Lung (tissue), 12 donors: ENCODE results near the gene NIPSNAP3A. TPM values are rescaled to one million over a fixed set of nuclear protein-coding genes. Genes with fewer than 3 reads are reported as not detected.

Experiments used
- ATAC-seq: fragments of 200-7000 bp; cut with Tn5 transposase; one replicate; pipeline ENCODE4 v1.9.1; 2020; ENCODE audit warnings: moderate number of reproducible peaks; ENCODE audit not compliant: insufficient read depth, low FRiP score
- DNase-seq, 3 donors: peaks; one replicate each; pipeline ENCODE4 v3.0.0-alpha.2; 2013 to 2017
- H3K27ac ChIP-seq, 2 donors: one replicate each; pipeline ENCODE4 v1.5.1; 2013; ENCODE audit warnings: mild to moderate bottlenecking in 2 of 2, moderate library complexity in 2 of 2, control low read depth in 1 of 2, inconsistent platforms in 1 of 2, low read depth in 1 of 2, low read length in 1 of 2
- H3K27me3 ChIP-seq, 3 donors: one replicate each; pipeline ENCODE4 v1.5.1; 2013; ENCODE audit warnings: low read length in 2 of 3; ENCODE audit not compliant: control insufficient read depth in 3 of 3, insufficient read depth in 3 of 3
- H3K36me3 ChIP-seq, 4 donors: one replicate each; pipeline ENCODE4 v1.5.1; 2013; ENCODE audit warnings: low read length in 4 of 4, mild to moderate bottlenecking in 1 of 4, moderate library complexity in 1 of 4; ENCODE audit not compliant: control insufficient read depth in 4 of 4, insufficient read depth in 4 of 4
- H3K4me1 ChIP-seq, 5 donors: one replicate each; pipeline ENCODE4 v1.5.1; 2013; ENCODE audit warnings: low read length in 5 of 5, mild to moderate bottlenecking in 2 of 5, moderate library complexity in 1 of 5; ENCODE audit not compliant: control insufficient read depth in 5 of 5, insufficient read depth in 5 of 5
- H3K4me3 ChIP-seq: one replicate; pipeline ENCODE4 v1.5.1; 2013; ENCODE audit warnings: mild to moderate bottlenecking, control low read depth, moderate library complexity
- H3K9ac ChIP-seq, 2 donors: one replicate each; pipeline ENCODE4 v1.5.1; 2013; ENCODE audit warnings: low read length in 2 of 2, control low read depth in 1 of 2; ENCODE audit not compliant: insufficient read depth in 1 of 2
- H3K9me3 ChIP-seq, 4 donors: one replicate each; pipeline ENCODE4 v1.5.1; 2013; ENCODE audit warnings: low read length in 3 of 4, mild to moderate bottlenecking in 1 of 4, moderate library complexity in 1 of 4; ENCODE audit not compliant: control insufficient read depth in 4 of 4, insufficient read depth in 3 of 4
- CTCF ChIP-seq: IDR thresholded peaks from 2 replicates; pipeline ENCODE4 v1.5.1; 2012; ENCODE audit warnings: mild to moderate bottlenecking; ENCODE audit errors: control extremely low read depth, extremely low read depth
- WGBS, 2 donors: extraction: QIAGEN DNeasy Blood & Tissue Kit; methylation state at CpG; one replicate each; pipeline ENCODE4 v1.1.7; 2013; 5-methylcytosine and 5-hydroxymethylcytosine counted together
- polyA plus RNA-seq, 2 donors: library from polyadenylated mRNA; stranded (reverse); fragments of 200-250 nt; gene quantifications; one replicate each; pipeline ENCODE4 v1.2.1, GENCODE V29; 2013
- total RNA-seq, 2 donors: library from RNA; depleted of rRNA in 1 of 2; stranded (reverse); fragments of >200 nt in 1 of 2; gene quantifications; one replicate each; pipeline ENCODE4 v1.2.1, GENCODE V29; 2014 to 2021
- donor health status: control.
- donor health status: control.
- donor health status: Bipolar disorder and iron deficiency.
- donor health status: healthy.
- donor health status: DM: yes; HTN: yes; CAD: no.

Gene NIPSNAP3A
- total and polyA plus RNA-seq, 4 donors = 18.9 to 49.5 (median 21.8) TPM

- WGBS, 2 donors = 77 to 84% methylated on average over 3 of the region's 3 CpGs
- DNase-seq = no peak
Measured at GRCh38 chr9:104750185-104750767, 2.8 kb downstream of the NIPSNAP3A start.

GRCh38 chr9:104758974-104759373 is 11.5 kb downstream of the NIPSNAP3A start:
- peaks cover 0 to 3% (median 0%) of the 10 kb centered on the region in 5 donors for H3K4me1 ChIP-seq
- no peak overlapping the region for H3K4me3 ChIP-seq
- no peaks in the 10 kb centered on the region for H3K9me3 ChIP-seq
- no peak for DNase-seq
- ATAC-seq = no peak
- peak overlapping the region in 1 of 2 donors; percentile 33 for H3K27ac ChIP-seq
- H3K9ac ChIP-seq = no peak overlapping the region
- peaks cover 0 to 10% (median 5%) of the 10 kb centered on the region in 4 donors for H3K36me3 ChIP-seq
- TF ChIP-seq CTCF = no peak
- no peaks in the 10 kb centered on the region for H3K27me3 ChIP-seq
- WGBS, 2 donors = 71 to 79% methylated on average over 3 of the region's 3 CpGs

More at GRCh38 chr9:104750185-104750767, 2.8 kb downstream of the NIPSNAP3A start:
- H3K27me3 ChIP-seq = no peaks in the 10 kb centered on the region
- peaks cover 0 to 14% (median 0%) of the 10 kb centered on the region in 5 donors for H3K4me1 ChIP-seq
- no peak for TF ChIP-seq CTCF
- H3K27ac ChIP-seq = no peak overlapping the region
- H3K9ac ChIP-seq = no peak overlapping the region
- peaks cover 1 to 12% (median 8%) of the 10 kb centered on the region in 4 donors for H3K36me3 ChIP-seq
- H3K4me3 ChIP-seq = no peak overlapping the region
- no peaks in the 10 kb centered on the region for H3K9me3 ChIP-seq
- no peak for ATAC-seq

- Histone ChIP-seq H3K27ac (peak overlapping the region in 1 of 2 donors; percentile 45), H3K27me3 (no peaks in the 10 kb centered on the region), H3K36me3 (peaks cover 0 to 5% (median 1%) of the 10 kb centered on the region in 4 donors), H3K9ac (peak overlapping the region in 1 of 2 donors; percentile 20), H3K4me3 (no peak overlapping the region), H3K4me1 (peaks cover 1 to 10% (median 5%) of the 10 kb centered on the region in 5 donors), H3K9me3 (no peaks in the 10 kb centered on the region)
- DNase-seq (no peak), ATAC-seq (no peak)
- 56 to 59% methylated on average over 5 of the region's 5 CpGs for WGBS, 2 donors
- TF ChIP-seq CTCF = no peak
Measured at GRCh38 chr9:104765138-104765537, 17.7 kb downstream of the NIPSNAP3A start.
